Uterine smooth muscle cell (primary cell): Measurements from ENCODE around the gene IBTK. TPM values are rescaled to one million over a fixed set of nuclear protein-coding genes. Genes with fewer than 3 reads are reported as not detected.

Source experiments
- total RNA-seq: library from RNA; depleted of rRNA; stranded (reverse); fragments of >200 nt; gene quantifications from 2 replicates; pipeline ENCODE4 v1.2.3, GENCODE V29; 2014

IBTK gene
- total RNA-seq: 67.3 and 75.6 TPM in 2 replicates

GRCh38 chr6:82247505-82248272, at the start of gene IBTK:
TSS of gene IBTK (minus strand) at chr6:82247744. CDS start at chr6:82240486, 7,258 bp downstream.

Other genes starting within 250 kb of the IBTK start
- gene TPBG, start 116.1 kb upstream of the IBTK start, total RNA-seq: 93.1 and 100 TPM in 2 replicates